ENCODE data around the gene TDRD5. TPM values are rescaled to one million over a fixed set of nuclear protein-coding genes. Genes with fewer than 3 reads are reported as not detected.
"Not testable (repeated sequence)": the region's sequence is repeated elsewhere in the genome, so short reads cannot be mapped to it uniquely, and the experiment has no call there.

TDRD5 gene
- total RNA-seq, 1 experiment from 2014 or later, result not detected

DNA sequence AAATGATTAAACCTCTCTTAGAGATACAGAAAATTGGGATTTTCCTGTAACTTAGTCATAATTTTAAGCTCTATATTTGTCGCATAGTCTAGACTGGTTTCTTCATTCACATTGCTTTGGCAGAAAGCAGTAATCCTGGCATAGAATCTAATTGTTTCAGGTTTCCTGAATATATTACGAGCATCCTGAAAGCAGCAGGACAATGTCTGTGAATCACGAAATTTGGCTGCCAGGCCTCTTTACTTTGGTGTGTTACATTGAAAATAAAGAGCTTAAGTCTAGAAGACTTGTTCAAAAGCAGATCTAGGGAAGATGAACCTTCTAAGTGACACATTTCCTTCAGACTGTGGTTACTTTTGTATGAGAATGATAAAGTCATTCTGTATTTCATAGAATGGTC, 72.2 kb downstream of the TDRD5 start:
- H3K9me3 ChIP-seq (replicated peaks), result no peaks in the 10 kb centered on the region
- H3K4me3 ChIP-seq, result no peak overlapping the region
- no peaks in the 10 kb centered on the region for H3K4me1 ChIP-seq (replicated peaks)
- peaks cover 2% of the 10 kb centered on the region; the same call in 1 of the 2 replicates for H3K27me3 ChIP-seq (replicated peaks)
- DNase-seq (ENCODE audit: low read depth in 1 of 2, low spot score in 2 of 2), result no peak
- H3K27ac ChIP-seq, result no peak overlapping the region
- no peaks in the 10 kb centered on the region for H3K36me3 ChIP-seq

DNA sequence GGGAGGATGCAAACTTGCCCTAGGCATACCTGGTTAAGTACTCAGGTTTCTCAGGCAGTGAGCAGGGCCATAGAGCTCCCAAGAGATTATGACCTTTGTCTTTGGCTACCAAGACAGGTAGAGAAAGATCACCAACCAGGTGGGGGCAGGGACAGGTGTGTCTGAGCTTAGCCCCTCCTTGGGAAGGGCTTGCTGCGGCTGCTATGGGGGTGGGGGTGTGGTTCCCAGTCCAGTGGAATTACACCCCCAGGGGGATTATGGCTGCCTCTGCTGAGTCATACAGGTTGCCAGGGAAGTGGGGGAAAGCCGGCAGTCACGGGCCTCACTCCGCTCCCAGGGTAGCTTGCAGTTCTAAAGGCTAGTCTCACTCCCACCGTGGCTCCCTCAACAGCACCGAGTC, 86.2 kb downstream of the TDRD5 start:
- no peaks in the 10 kb centered on the region for H3K4me1 ChIP-seq (replicated peaks)
- no peaks in the 10 kb centered on the region for H3K9me3 ChIP-seq (replicated peaks)
- no peak overlapping the region for H3K4me3 ChIP-seq
- DNase-seq (ENCODE audit: low read depth in 1 of 2, low spot score in 2 of 2), result no peak
- no peaks in the 10 kb centered on the region for H3K27me3 ChIP-seq (replicated peaks)
- no peak overlapping the region for H3K27ac ChIP-seq
- no peaks in the 10 kb centered on the region for H3K36me3 ChIP-seq

DNA sequence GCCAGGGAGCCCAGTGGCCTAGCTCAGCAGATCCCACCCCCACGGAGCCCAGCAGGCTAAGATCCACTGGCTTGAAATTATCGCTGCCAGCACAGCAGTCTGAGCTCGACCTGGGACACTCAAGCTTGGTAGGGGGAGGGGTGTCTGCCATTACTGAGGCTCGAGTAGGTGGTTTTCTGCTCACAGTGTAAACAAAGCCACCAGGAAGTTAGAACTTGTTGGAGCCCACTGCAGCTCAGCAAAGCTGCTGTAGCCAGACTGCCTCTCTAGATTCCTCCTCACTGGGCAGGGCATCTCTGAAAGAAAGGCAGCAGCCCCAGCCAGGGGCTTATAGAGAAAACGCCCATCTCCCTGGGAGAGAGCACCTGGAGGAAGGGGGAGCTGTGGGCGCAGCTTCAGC, 102.9 kb downstream of the TDRD5 start:
- DNase-seq (ENCODE audit: low read depth in 1 of 2, low spot score in 2 of 2); H3K9me3 ChIP-seq (replicated peaks); H3K36me3 ChIP-seq; H3K27ac ChIP-seq; H3K4me3 ChIP-seq; H3K4me1 ChIP-seq (replicated peaks); H3K27me3 ChIP-seq (replicated peaks): not testable (repeated sequence)

DNA sequence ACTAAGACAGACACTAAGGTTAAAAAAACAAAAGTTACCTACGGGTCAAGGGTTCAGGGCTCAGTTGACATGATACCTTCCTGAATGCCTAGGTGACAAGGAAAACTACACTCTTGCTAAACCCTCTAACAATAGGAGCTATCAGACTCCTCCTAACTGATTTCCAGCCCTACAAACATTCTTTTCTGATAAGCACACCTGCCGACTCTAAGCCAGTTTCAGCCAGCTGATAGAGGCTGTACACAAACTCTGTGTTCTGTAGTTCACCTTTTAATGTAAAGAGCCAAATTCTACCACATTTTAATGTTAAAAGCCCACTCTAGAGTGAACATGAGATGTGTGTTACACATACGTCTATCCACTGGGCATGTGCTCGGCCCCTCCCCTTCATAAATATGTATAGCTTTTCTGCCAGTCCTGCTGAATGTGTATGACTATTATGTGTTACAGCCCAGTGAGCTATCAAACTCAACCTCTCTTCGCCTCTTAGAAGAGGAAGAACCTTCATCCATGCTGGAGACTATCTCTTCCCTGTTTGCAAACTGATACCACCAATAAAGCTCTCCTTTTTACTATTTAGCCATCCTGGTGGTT, 111.4 kb downstream of the TDRD5 start:
- Histone ChIP-seq H3K4me3 (no peak overlapping the region), H3K27ac (no peak overlapping the region), H3K36me3 (no peaks in the 10 kb centered on the region), H3K9me3 (replicated peaks) (no peaks in the 10 kb centered on the region), H3K4me1 (replicated peaks) (no peaks in the 10 kb centered on the region), H3K27me3 (replicated peaks) (no peaks in the 10 kb centered on the region; the same call in 1 of the 2 replicates)
- no peak for DNase-seq (ENCODE audit: low read depth in 1 of 2, low spot score in 2 of 2)

DNA sequence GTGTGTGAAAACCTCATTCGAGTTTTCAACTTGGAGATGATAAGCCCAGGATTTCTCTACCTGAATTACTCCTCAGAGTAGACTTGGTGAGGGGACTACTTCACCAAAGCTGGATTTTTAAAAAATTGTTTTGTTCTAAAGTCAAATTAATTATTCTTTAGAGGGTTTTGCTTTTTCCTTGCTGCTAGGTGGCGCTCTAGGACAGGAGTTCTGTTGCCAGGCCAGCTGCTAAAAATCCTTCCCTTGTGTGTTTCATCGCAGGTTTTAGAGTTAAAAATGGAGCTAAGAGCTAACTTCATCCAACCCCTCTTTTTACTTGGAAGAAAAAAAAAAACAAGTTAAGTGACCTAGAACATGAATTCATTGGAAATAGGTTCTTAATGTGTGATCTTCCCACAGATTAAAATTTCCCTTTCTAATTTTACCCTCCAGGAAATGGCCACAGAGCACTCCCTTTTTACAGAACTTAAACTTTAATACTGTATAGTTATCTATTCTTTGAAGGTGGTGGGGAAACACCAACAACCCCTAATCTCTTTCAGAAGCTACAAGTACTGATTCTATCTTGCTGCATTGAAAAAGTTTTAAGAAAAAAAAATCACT, 114.8 kb downstream of the TDRD5 start:
- DNase-seq (ENCODE audit: low read depth in 1 of 2, low spot score in 2 of 2), result peak; percentile 20 to 47

DNA sequence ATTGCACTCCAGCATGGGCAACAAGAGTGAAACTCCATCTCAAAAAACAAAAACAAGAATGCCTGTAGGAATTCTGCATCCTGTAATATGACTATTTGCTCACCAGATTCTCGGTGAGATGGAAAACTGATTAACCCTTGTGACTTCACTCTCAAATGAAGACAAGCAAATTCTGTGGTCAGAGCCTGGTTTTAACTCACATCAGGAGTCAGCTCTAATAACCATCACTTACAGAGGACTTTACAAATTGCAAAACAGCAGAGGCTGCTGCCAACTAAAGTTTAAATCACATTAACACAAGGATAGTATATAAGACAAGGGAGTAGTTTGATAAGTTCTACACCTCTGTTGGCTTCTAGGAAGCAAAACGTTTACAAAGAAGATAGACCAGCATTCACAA, 115.8 kb downstream of the TDRD5 start:
- Histone ChIP-seq H3K9me3 (replicated peaks) (no peaks in the 10 kb centered on the region), H3K27ac (no peak overlapping the region), H3K4me3 (no peak overlapping the region), H3K36me3 (no peaks in the 10 kb centered on the region), H3K4me1 (replicated peaks) (no peaks in the 10 kb centered on the region), H3K27me3 (replicated peaks) (no peaks in the 10 kb centered on the region; the same call in 1 of the 2 replicates)
- DNase-seq (ENCODE audit: low read depth in 1 of 2, low spot score in 2 of 2), result no peak

More for the DNA sequence above, 114.8 kb downstream of the TDRD5 start:
- Histone ChIP-seq H3K4me3 (no peak overlapping the region), H3K36me3 (no peaks in the 10 kb centered on the region), H3K27ac (no peak overlapping the region), H3K4me1 (replicated peaks) (no peaks in the 10 kb centered on the region), H3K27me3 (replicated peaks) (no peaks in the 10 kb centered on the region; the same call in 1 of the 2 replicates), H3K9me3 (replicated peaks) (no peaks in the 10 kb centered on the region)

DNA sequence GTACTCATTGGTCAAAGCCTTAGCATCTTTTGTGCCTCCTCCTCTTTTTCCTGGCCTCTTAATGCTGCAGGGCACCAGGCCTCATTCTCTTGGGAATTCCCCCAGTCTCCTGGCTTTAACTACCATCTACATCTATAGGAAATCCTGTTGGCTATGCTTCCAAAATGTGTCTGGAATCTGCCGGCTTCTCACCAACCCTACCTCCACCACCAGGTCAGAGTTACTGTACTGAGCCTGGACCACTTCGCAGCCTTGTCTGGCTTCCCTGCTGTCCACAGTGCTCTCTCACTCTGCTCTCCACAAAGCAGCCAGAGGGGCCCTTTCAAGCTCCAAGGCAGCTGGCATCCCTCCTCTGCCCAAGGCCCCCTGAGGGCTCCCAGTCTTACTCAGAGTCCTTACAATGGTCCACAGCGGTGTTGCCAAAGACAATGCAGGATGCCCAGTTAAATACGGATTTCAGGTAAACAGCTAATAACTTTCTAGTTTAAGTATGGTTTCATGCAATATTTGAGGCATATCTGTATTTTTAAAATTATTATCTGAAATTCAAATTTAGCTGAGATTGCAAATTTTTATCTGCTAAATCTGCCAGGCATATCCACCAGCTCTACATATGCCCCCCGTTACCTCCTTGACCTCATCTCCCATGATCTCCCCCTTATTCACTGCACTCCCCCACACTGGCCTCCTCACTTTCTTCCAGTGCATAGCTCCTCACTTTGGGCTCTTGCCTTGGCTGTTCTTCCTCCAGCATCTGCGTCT, 117.0 kb downstream of the TDRD5 start:
- Histone ChIP-seq H3K4me1 (replicated peaks) (no peaks in the 10 kb centered on the region), H3K36me3 (no peaks in the 10 kb centered on the region), H3K27ac (no peak overlapping the region), H3K27me3 (replicated peaks) (no peaks in the 10 kb centered on the region; the same call in 1 of the 2 replicates), H3K9me3 (replicated peaks) (no peaks in the 10 kb centered on the region), H3K4me3 (no peak overlapping the region)
- no peak for DNase-seq (ENCODE audit: low read depth in 1 of 2, low spot score in 2 of 2)

DNA sequence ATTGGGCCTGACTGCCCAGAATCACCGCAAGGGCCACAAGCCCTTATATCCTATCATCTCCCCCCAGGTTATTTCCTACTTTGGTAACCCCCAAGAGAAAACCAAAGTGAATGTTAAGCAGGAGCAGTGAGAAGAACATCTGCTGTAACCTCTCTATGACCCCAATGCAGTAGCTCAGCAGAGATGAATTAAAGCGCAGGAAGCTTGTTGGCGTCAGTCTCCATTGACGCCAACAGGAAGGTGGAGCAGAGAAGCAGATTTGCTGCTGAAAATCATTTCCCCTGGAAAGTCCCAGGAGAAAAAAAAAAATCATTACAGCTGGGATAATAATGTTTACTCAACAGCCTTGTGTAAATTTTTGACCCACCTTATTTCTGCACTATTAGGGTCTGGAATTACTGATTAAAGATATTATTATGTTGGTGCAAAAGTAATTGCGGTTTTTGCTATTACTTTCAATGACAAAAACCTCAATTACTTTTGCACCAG, 118.3 kb downstream of the TDRD5 start:
- Histone ChIP-seq H3K4me1 (replicated peaks) (no peaks in the 10 kb centered on the region), H3K27me3 (replicated peaks) (no peaks in the 10 kb centered on the region), H3K9me3 (replicated peaks) (no peaks in the 10 kb centered on the region; the same call in 1 of the 2 replicates), H3K27ac (no peak overlapping the region), H3K36me3 (no peaks in the 10 kb centered on the region), H3K4me3 (no peak overlapping the region)
- no peak for DNase-seq (ENCODE audit: low read depth in 1 of 2, low spot score in 2 of 2)

DNA sequence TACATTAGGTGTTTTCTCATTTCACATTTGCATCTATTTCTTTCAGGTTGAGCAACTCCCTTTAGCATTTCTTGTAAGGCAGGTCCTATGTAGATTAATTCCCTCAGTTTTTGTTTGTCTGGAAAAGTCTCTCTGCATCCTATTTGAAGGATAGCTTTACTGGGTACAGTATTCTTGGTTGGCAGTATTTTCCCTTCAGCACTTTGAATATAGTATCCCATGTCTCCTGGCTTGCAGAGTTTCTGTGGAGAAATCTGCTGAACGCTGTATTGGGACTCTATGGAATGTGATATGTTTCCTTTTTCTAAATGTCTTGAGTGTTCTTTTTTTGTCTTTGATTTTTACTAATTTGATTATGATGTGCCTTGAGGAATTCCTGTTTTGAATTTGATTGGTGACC, 122.5 kb downstream of the TDRD5 start:
- DNase-seq (ENCODE audit: low read depth in 1 of 2, low spot score in 2 of 2), result no peak
- H3K9me3 ChIP-seq (replicated peaks), result peaks cover 5% of the 10 kb centered on the region
- no peak overlapping the region for H3K27ac ChIP-seq
- no peaks in the 10 kb centered on the region for H3K4me1 ChIP-seq (replicated peaks)
- no peaks in the 10 kb centered on the region for H3K36me3 ChIP-seq
- no peaks in the 10 kb centered on the region for H3K27me3 ChIP-seq (replicated peaks)
- H3K4me3 ChIP-seq, result no peak overlapping the region

DNA sequence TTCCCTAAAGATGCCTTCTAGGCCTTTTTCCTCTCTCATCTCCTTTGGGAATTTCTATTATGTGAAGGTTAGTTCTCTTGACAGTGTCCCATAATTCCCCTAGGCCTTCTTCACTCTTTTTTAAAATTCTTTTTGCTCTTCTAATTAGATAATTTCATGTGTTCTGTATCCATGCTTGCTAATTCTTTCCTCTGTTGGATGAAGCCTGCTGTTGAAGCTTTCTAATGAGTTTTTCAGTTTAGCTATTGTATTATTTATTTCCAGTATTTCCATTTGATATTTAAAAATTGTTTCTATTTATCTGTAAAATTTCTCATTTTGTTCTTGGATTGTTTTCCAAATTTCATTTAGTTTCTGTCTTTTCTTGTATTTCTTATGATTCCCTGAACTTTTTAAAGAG, 123.0 kb downstream of the TDRD5 start:
- H3K27ac ChIP-seq, result no peak overlapping the region
- no peaks in the 10 kb centered on the region for H3K4me1 ChIP-seq (replicated peaks)
- DNase-seq (ENCODE audit: low read depth in 1 of 2, low spot score in 2 of 2), result no peak

DNA sequence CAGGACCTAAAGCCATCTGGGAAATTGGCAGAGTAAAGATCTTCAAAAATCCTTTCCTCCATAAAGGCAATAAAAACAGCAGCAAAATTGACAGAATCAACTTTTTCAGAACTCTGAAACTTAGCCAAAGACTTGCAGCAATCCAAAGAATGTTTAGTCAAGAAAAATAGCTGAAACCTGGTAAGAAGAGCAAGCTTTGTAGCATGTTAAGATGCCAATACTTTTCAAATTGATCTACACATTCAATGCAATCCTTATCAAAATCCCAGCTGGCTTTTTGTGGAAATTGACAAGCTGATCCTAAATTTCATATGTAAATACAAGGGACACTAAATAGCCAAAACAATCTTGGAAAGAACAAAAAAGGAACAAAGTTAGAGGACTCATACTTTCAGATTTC, 127.6 kb downstream of the TDRD5 start:
- Histone ChIP-seq H3K36me3 (no peaks in the 10 kb centered on the region), H3K4me1 (replicated peaks) (no peaks in the 10 kb centered on the region), H3K27ac (no peak overlapping the region), H3K4me3 (no peak overlapping the region), H3K9me3 (replicated peaks) (peaks cover 5% of the 10 kb centered on the region), H3K27me3 (replicated peaks) (no peaks in the 10 kb centered on the region)
- DNase-seq (ENCODE audit: low read depth in 1 of 2, low spot score in 2 of 2), result no peak

More for the DNA sequence above, 123.0 kb downstream of the TDRD5 start:
- Histone ChIP-seq H3K9me3 (replicated peaks) (peaks cover 5% of the 10 kb centered on the region), H3K27me3 (replicated peaks) (no peaks in the 10 kb centered on the region), H3K36me3 (no peaks in the 10 kb centered on the region), H3K4me3 (no peak overlapping the region)

DNA sequence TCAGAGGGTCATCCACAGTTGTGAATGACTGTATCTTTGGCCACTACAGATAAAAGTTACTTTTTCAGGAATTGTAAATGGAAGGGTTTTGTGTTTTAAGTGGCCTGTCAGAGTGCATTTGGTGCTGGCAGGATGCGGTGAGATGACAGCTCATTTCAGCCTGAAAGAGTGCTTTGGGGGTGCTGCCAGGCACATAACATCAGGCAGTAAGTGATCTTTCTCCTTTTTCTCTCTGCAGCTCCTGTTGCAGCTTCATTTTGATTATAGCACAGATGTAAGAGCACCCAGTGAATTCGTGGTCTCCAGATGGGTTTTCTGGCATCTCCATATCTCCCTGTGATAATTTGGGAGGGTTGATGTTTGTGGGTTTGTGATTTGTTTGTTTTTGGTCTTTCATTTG, 136.6 kb downstream of the TDRD5 start:
- no peak overlapping the region for H3K4me3 ChIP-seq
- DNase-seq (ENCODE audit: low read depth in 1 of 2, low spot score in 2 of 2), result no peak
- H3K9me3 ChIP-seq (replicated peaks), result no peaks in the 10 kb centered on the region
- H3K4me1 ChIP-seq (replicated peaks), result no peaks in the 10 kb centered on the region
- no peak overlapping the region for H3K27ac ChIP-seq
- H3K36me3 ChIP-seq, result no peaks in the 10 kb centered on the region
- peaks cover 20% of the 10 kb centered on the region for H3K27me3 ChIP-seq (replicated peaks)

DNA sequence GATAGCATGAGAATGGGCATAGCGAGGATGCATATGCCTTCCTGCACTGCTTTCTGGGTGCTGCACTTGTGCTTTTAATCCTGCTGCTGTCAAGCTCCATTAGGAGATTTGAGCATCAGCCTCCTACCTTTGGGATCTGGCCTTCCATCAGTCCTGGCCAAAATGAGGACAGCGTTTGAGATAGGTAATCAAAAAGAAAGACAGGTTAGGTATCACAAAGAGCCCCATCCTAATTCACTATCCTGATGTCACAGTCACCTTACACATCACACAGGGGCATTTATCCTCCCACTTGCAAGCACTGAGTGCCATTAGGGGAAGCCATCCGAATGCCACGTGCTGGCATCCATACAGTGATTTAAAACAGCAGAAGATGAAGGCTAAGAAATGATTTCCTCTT, 138.2 kb downstream of the TDRD5 start:
- no peak for DNase-seq (ENCODE audit: low read depth in 1 of 2, low spot score in 2 of 2)
- H3K27ac ChIP-seq, result no peak overlapping the region
- no peaks in the 10 kb centered on the region for H3K9me3 ChIP-seq (replicated peaks)
- no peak overlapping the region for H3K4me3 ChIP-seq
- no peaks in the 10 kb centered on the region for H3K36me3 ChIP-seq
- H3K4me1 ChIP-seq (replicated peaks), result no peaks in the 10 kb centered on the region
- peaks cover 20% of the 10 kb centered on the region for H3K27me3 ChIP-seq (replicated peaks)

DNA sequence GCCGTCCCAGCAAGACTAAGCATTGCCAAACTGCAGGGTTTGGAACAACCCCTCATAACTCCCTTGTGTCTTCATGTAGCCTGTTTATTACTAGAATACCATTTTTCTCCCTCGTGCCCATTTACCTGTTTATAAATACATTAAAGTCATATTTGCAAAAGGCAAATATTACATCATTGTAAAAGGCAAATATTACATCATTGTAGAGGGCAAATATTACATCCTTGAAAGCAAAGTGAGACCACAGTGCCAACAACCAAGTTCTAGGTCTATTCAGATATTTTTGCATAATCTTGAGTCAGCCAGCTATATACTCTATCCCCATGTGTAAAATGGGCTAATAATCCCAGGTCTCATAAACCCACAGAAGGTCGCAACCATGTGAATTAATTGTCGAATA, 140.0 kb downstream of the TDRD5 start:
- no peak overlapping the region for H3K27ac ChIP-seq
- no peaks in the 10 kb centered on the region for H3K9me3 ChIP-seq (replicated peaks)
- no peaks in the 10 kb centered on the region for H3K4me1 ChIP-seq (replicated peaks)
- DNase-seq (ENCODE audit: low read depth in 1 of 2, low spot score in 2 of 2), result no peak
- no peaks in the 10 kb centered on the region for H3K36me3 ChIP-seq
- H3K4me3 ChIP-seq, result no peak overlapping the region
- H3K27me3 ChIP-seq (replicated peaks), result peaks cover 20% of the 10 kb centered on the region
